ENCODE results near the gene CNKSR3. TPM values are rescaled to one million over a fixed set of nuclear protein-coding genes. Genes with fewer than 3 reads are reported as not detected.

CNKSR3 gene
- total and polyA plus RNA-seq, 2 of the 8 experiments (the other 6 are each of a cell fraction or from before 2014, with no cell fraction given): 1.2 to 6.2 TPM

DNA sequence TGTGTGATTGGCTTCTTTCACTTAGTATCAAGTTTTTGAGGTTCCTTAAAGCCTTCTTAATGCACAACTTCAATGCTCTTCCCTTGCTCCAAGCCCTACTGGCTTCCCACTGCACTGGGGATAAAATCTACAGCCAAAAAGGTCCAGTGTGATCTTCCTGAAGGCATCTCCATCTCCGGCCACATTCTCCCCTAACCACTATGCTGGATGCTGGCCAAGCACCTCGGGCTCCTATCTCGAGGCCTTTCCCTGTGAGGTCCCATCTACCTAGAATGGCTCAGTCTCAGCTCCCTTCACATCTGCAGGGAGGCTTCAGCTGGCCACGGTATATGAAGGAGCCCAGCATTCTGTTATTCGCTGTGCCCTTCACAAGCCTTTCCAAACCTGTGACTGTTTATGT lies 48.1 kb downstream of the CNKSR3 start:
- Histone ChIP-seq H3K4me2 (ENCODE audit: insufficient read depth in 1 of 2, low read depth in 2 of 2, low read length in 2 of 2) (no peak overlapping the region), H3K23ac (ENCODE audit: insufficient read length) (no peak overlapping the region), H3K56ac (replicated peaks; ENCODE audit: insufficient read length, low read depth, low read length) (no peak overlapping the region), H4K5ac (ENCODE audit: insufficient read length, low read depth, low read length) (no peak overlapping the region), H3K14ac (ENCODE audit: insufficient read length) (no peak overlapping the region), H2BK5ac (ENCODE audit: low read depth, low read length) (no peak overlapping the region), H3K18ac (ENCODE audit: extremely low read depth, low read length) (no peak overlapping the region), H2BK15ac (ENCODE audit: low read length) (no peak overlapping the region), H2BK20ac (ENCODE audit: low read length) (no peak overlapping the region), H3K23me2 (ENCODE audit: low read depth, low read length) (no peaks in the 10 kb centered on the region), H3K9ac (replicated peaks in 1 of 4; ENCODE audit: extremely low read depth in 1 of 4, low read depth in 3 of 4, low read length in 3 of 4) (no peak overlapping the region), H3K79me2 (ENCODE audit: control insufficient read depth in 1 of 2, insufficient read depth in 2 of 2, low read length in 2 of 2) (no peaks in the 10 kb centered on the region), H3K27ac (ENCODE audit: low read depth, low read length) (no peak overlapping the region), H2AK5ac (ENCODE audit: low read depth, low read length) (no peak overlapping the region), H4K91ac (replicated peaks; ENCODE audit: insufficient read length, low read length) (no peak overlapping the region), H4K8ac (ENCODE audit: extremely low read depth, insufficient read depth, low read length) (no peak overlapping the region), H3K79me1 (ENCODE audit: low read depth, low read length) (peaks cover 3% of the 10 kb centered on the region; the same call in 1 of the 2 replicates), H4K20me1 (replicated peaks in 1 of 2; ENCODE audit: control insufficient read depth in 1 of 2, insufficient read depth in 2 of 2, low read length in 2 of 2) (no peaks in the 10 kb centered on the region), H3K4ac (replicated peaks; ENCODE audit: insufficient read length, low read depth, low read length) (no peak overlapping the region), H3K36me3 (ENCODE audit: control insufficient read depth in 2 of 4, insufficient read depth in 4 of 4, low read length in 3 of 4) (no peaks in the 10 kb centered on the region), H3K27me3 (replicated peaks in 1 of 4; ENCODE audit: control insufficient read depth in 3 of 4, extremely low read depth in 1 of 4, insufficient read depth in 3 of 4, low read length in 3 of 4) (no peaks in the 10 kb centered on the region), H3K9me3 (ENCODE audit: insufficient read depth in 2 of 2, low read depth in 1 of 2, low read length in 1 of 2) (no peaks in the 10 kb centered on the region), H3K4me1 (replicated peaks in 1 of 4; ENCODE audit: control insufficient read depth in 3 of 4, insufficient read depth in 4 of 4, low read length in 3 of 4) (peaks cover 0 to 6% (median 1%) of the 10 kb centered on the region in 4 experiments; a peak in 2 of 7 replicates), H2BK120ac (replicated peaks; ENCODE audit: low read depth, low read length) (no peak overlapping the region), H3K4me3 (ENCODE audit: extremely low read depth in 1 of 4, insufficient read depth in 2 of 4, low read depth in 3 of 4, low read length in 4 of 4) (no peak overlapping the region), H2BK12ac (ENCODE audit: low read depth, low read length) (no peak overlapping the region), H2AFZ (ENCODE audit: low read length) (no peak overlapping the region)
- FAIRE-seq (no peak), DNase-seq (ENCODE audit: low read depth in 1 of 2, low spot score in 2 of 2) (no peak)
- ChIA-PET POLR2A (ENCODE audit: partially characterized antibody) (interaction anchor here (1.0 kb wide), 1 partner anchor 34 kb away, joined by 3 read pairs; no protein-coding TSS in a partner anchor), CTCF (ENCODE audit: partially characterized antibody) (interaction anchor here (1.0 to 1.6 kb wide), 2 partner anchors 38 to 40 kb away, joined by 3 to 4 read pairs; no protein-coding TSS in a partner anchor)
- 75% methylated on average over 5 of the region's 5 CpGs; no CpG with 5 or more reads in 1 of the 2 experiments for WGBS, 2 experiments (ENCODE audit: extremely low coverage in 1 of 2, insufficient coverage in 1 of 2, insufficient read length in 1 of 2, insufficient replicate concordance in 2 of 2, low coverage in 1 of 2, low lambda C conversion rate in 2 of 2, missing lambda C conversion rate in 1 of 2)
- TF ChIP-seq ZNF274 (IDR thresholded peaks at IDR 0.05; ENCODE audit: borderline replicate concordance, extremely low read depth, low read length): no peak
- no peak for TF ChIP-seq MAFK (IDR thresholded peaks at IDR 0.05; ENCODE audit: low read depth, low read length)
- TF ChIP-seq, protein P1, sequence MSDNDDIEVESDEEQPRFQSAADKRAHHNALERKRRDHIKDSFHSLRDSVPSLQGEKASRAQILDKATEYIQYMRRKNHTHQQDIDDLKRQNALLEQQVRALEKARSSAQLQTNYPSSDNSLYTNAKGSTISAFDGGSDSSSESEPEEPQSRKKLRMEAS (IDR thresholded peaks at IDR 0.05): no peak
- TF ChIP-seq CREB1 (IDR thresholded peaks at IDR 0.05): no peak
- TF ChIP-seq CBX5 (IDR thresholded peaks at IDR 0.05; ENCODE audit: low read depth, low read length): no peak
- TF ChIP-seq EZH2 (IDR thresholded peaks at IDR 0.05; ENCODE audit: low read depth, low read length, severe bottlenecking): no peak
- TF ChIP-seq, protein P2, sequence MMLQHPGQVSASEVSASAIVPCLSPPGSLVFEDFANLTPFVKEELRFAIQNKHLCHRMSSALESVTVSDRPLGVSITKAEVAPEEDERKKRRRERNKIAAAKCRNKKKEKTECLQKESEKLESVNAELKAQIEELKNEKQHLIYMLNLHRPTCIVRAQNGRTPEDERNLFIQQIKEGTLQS (IDR thresholded peaks at IDR 0.05; ENCODE audit: insufficient read depth, low read depth, low read length): no peak
- TF ChIP-seq EP300 (IDR thresholded peaks at IDR 0.05; ENCODE audit: borderline replicate concordance in 1 of 2, low read depth in 2 of 2, low read length in 2 of 2): no peak
- TF ChIP-seq, protein P3, sequence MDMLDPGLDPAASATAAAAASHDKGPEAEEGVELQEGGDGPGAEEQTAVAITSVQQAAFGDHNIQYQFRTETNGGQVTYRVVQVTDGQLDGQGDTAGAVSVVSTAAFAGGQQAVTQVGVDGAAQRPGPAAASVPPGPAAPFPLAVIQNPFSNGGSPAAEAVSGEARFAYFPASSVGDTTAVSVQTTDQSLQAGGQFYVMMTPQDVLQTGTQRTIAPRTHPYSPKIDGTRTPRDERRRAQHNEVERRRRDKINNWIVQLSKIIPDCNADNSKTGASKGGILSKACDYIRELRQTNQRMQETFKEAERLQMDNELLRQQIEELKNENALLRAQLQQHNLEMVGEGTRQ (IDR thresholded peaks at IDR 0.05; ENCODE audit: low read length): no peak
- no peak for TF ChIP-seq GTF2F1 (IDR thresholded peaks at IDR 0.05; ENCODE audit: borderline replicate concordance, low read depth, low read length)
- TF ChIP-seq CTBP2 (IDR thresholded peaks at IDR 0.05; ENCODE audit: borderline replicate concordance, insufficient read depth, insufficient read length, low read length): no peak
- no peak for TF ChIP-seq BRCA1 (IDR thresholded peaks at IDR 0.05; ENCODE audit: low read depth, low read length)
